ENCODE results near the gene MTMR4.

MTMR4 gene

DNA sequence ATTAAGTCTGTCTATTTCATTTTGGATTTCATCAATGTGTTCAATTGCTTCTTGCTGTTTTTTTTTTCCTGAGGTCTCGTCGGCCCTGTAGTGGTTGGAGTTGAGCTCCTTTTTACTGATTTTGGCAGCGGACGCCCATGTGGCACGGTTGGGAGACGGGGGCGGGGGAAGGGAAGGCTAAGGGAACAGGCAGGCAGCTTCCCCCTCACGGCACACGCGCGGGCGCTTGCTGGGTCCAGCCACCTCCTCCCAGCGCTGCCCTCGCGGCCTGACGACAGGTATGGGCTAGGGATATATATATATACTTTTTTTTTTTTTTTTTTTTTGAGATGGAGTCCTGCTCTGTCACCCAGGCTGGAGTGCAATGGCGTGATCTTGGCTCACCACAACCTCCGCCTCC, 37.6 kb downstream of the MTMR4 start:
- H3K36me3 Mint-ChIP-seq (ENCODE audit: insufficient read depth): peaks cover 1% of the 10 kb centered on the region
- no peaks in the 10 kb centered on the region for H3K4me1 Mint-ChIP-seq
- H3K27ac Mint-ChIP-seq (ENCODE audit: low read depth): no peak overlapping the region
- no peak for ATAC-seq (replicated peaks; ENCODE audit: extremely low read depth, poor library complexity, severe bottlenecking)
- H3K27me3 Mint-ChIP-seq: no peaks in the 10 kb centered on the region
- no peak overlapping the region for H3K4me3 Mint-ChIP-seq
- DNase-seq (ENCODE audit: low spot score in 2 of 2): no peak
- H3K9me3 Mint-ChIP-seq: no peaks in the 10 kb centered on the region

GRCh38 chr17:58475985-58476384, 38.5 kb downstream of the MTMR4 start:
- peaks cover 1% of the 10 kb centered on the region for H3K36me3 Mint-ChIP-seq (ENCODE audit: insufficient read depth)
- DNase-seq (ENCODE audit: low spot score in 2 of 2): no peak
- no peak for ATAC-seq (replicated peaks; ENCODE audit: extremely low read depth, poor library complexity, severe bottlenecking)
- no peaks in the 10 kb centered on the region for H3K27me3 Mint-ChIP-seq
- no peak overlapping the region for H3K27ac Mint-ChIP-seq (ENCODE audit: low read depth)
- no peak overlapping the region for H3K4me3 Mint-ChIP-seq
- no peaks in the 10 kb centered on the region for H3K9me3 Mint-ChIP-seq
- no peaks in the 10 kb centered on the region for H3K4me1 Mint-ChIP-seq

GRCh38 chr17:58470356-58470755, 44.1 kb downstream of the MTMR4 start:
- ATAC-seq (replicated peaks; ENCODE audit: extremely low read depth, poor library complexity, severe bottlenecking) (no peak), DNase-seq (ENCODE audit: low spot score in 2 of 2) (no peak)
- Mint-ChIP-seq H3K4me3 (no peak overlapping the region), H3K27me3 (no peaks in the 10 kb centered on the region), H3K4me1 (no peaks in the 10 kb centered on the region), H3K36me3 (ENCODE audit: insufficient read depth) (peaks cover 2% of the 10 kb centered on the region), H3K27ac (ENCODE audit: low read depth) (no peak overlapping the region), H3K9me3 (no peaks in the 10 kb centered on the region)

DNA sequence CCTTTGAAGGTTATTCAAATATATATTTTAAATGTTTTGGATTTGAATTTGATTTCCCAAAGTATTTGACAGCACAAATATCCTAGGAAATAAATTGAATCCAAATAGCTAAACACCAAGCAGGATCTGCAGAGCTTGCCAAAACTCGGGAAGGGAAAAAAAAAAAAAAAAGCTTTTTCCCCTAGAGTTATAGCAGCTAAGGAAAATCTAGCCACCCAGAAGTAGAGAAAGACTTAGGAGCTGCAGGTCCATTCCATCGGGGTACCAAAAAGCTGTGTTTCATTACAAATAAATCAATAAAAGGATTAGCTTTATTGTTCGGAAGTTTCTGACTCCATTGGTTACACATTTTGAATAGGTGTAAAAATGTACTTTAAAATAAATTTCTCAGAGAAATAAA, 45.5 kb downstream of the MTMR4 start:
- no peaks in the 10 kb centered on the region for H3K9me3 Mint-ChIP-seq
- no peaks in the 10 kb centered on the region for H3K4me1 Mint-ChIP-seq
- no peak for ATAC-seq (replicated peaks; ENCODE audit: extremely low read depth, poor library complexity, severe bottlenecking)
- DNase-seq (ENCODE audit: low spot score in 2 of 2): no peak
- no peaks in the 10 kb centered on the region for H3K27me3 Mint-ChIP-seq
- H3K4me3 Mint-ChIP-seq: no peak overlapping the region
- H3K36me3 Mint-ChIP-seq (ENCODE audit: insufficient read depth): peaks cover 2% of the 10 kb centered on the region
- no peak overlapping the region for H3K27ac Mint-ChIP-seq (ENCODE audit: low read depth)

- no peak for DNase-seq (ENCODE audit: low spot score in 2 of 2)
- no peaks in the 10 kb centered on the region for H3K4me1 Mint-ChIP-seq
- no peak for ATAC-seq (replicated peaks; ENCODE audit: extremely low read depth, poor library complexity, severe bottlenecking)
- H3K36me3 Mint-ChIP-seq (ENCODE audit: insufficient read depth): peaks cover 6% of the 10 kb centered on the region
- H3K27ac Mint-ChIP-seq (ENCODE audit: low read depth): no peak overlapping the region
- H3K9me3 Mint-ChIP-seq: no peaks in the 10 kb centered on the region
- H3K4me3 Mint-ChIP-seq: no peak overlapping the region
- no peaks in the 10 kb centered on the region for H3K27me3 Mint-ChIP-seq
These were observed 58.9 kb downstream of the MTMR4 start for GRCh38 chr17:58455491-58455890.

GRCh38 chr17:58452738-58453137, 61.7 kb downstream of the MTMR4 start:
- no peak overlapping the region for H3K4me3 Mint-ChIP-seq
- H3K27me3 Mint-ChIP-seq: no peaks in the 10 kb centered on the region
- DNase-seq (ENCODE audit: low spot score in 2 of 2): no peak
- no peak for ATAC-seq (replicated peaks; ENCODE audit: extremely low read depth, poor library complexity, severe bottlenecking)
- peaks cover 6% of the 10 kb centered on the region for H3K36me3 Mint-ChIP-seq (ENCODE audit: insufficient read depth)
- no peak overlapping the region for H3K27ac Mint-ChIP-seq (ENCODE audit: low read depth)
- H3K9me3 Mint-ChIP-seq: no peaks in the 10 kb centered on the region
- H3K4me1 Mint-ChIP-seq: no peaks in the 10 kb centered on the region

DNA sequence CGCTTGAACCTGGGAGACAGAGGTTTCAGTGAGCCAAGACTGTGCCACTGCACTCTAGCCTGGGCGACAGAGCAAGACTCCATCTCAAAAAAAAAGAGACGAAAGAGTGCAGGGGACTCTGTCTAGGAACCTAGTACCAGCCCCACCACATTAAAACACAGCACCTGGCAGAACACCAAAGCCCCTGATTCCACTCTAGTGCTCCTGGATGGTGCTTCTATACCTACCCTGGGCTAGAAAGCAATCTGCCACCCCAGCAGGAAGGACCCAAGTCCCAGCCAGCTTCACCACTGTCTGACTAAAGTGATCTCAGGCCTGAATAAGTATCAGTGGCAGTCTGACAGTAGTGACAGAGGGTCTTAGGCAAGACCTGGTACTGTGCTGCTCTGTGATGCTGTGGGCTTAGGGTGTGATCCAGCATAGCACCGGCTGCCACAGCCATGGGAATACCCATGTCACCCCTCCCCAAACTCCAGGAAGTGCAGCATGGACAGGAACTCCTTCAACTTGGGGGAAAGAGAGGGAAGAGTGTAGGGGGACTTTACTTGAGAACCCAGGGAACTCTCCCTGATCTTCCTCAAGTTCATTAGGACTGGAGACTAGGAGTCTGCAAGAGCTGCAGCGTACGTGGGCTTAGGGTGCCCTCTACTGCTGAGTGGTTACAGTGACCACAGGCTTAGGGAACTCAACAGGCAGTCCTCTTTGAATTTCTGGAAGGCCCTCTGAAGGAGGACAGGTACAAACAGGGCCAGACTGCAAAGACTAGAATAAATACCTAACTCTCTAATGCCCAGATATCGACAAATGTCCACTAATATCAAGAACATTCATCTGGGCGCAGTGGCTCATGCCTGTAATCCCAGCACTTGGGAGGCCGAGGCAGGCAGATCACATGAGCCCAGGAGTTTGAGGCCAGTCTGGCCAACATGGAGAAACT, 67.1 kb downstream of the MTMR4 start:
- DNase-seq (ENCODE audit: low spot score in 2 of 2): peak; percentile 32 to 50
- Mint-ChIP-seq H3K4me3 (no peak overlapping the region), H3K27ac (ENCODE audit: low read depth) (no peak overlapping the region), H3K36me3 (ENCODE audit: insufficient read depth) (peaks cover 3% of the 10 kb centered on the region), H3K27me3 (no peaks in the 10 kb centered on the region), H3K4me1 (peaks cover 9% of the 10 kb centered on the region), H3K9me3 (no peaks in the 10 kb centered on the region)
- peak; percentile 77 for ATAC-seq (replicated peaks; ENCODE audit: extremely low read depth, poor library complexity, severe bottlenecking)

GRCh38 chr17:58446086-58446485, 68.4 kb downstream of the MTMR4 start:
- H3K4me3 Mint-ChIP-seq: no peak overlapping the region
- H3K27ac Mint-ChIP-seq (ENCODE audit: low read depth): peak overlapping the region; percentile 30
- H3K27me3 Mint-ChIP-seq: no peaks in the 10 kb centered on the region
- peaks cover 9% of the 10 kb centered on the region for H3K4me1 Mint-ChIP-seq
- DNase-seq (ENCODE audit: low spot score in 2 of 2): no peak
- no peak for ATAC-seq (replicated peaks; ENCODE audit: extremely low read depth, poor library complexity, severe bottlenecking)
- H3K9me3 Mint-ChIP-seq: no peaks in the 10 kb centered on the region
- peaks cover 2% of the 10 kb centered on the region for H3K36me3 Mint-ChIP-seq (ENCODE audit: insufficient read depth)

Data from central memory CD8-positive, alpha-beta T cell (primary cell).